Prostate gland (tissue), 2 donors: ENCODE results near the gene NUP210L.
"Not testable (repeated sequence)": the region's sequence is repeated elsewhere in the genome, so short reads cannot be mapped to it uniquely, and the experiment has no call there.

ENCODE experiments used
- CTCF ChIP-seq, 4 experiments: fragments of 200-600 bp in 2 of 4; fragments of 450-650 bp in 2 of 4; sonication (generic) in 2 of 4; IDR thresholded peaks; 1 replicate in 3 of 4; 2 replicates in 1 of 4; pipeline ENCODE4 v1.5.1; 2016 to 2019; ENCODE audit warnings: antibody characterized with exemption in 4 of 4, mild to moderate bottlenecking in 2 of 4, moderate library complexity in 2 of 4
- POLR2A ChIP-seq: fragments of 450-650 bp; IDR thresholded peaks from one replicate; pipeline ENCODE4 v1.6.1; 2016; ENCODE audit warnings: antibody characterized with exemption, mild to moderate bottlenecking
- POLR2AphosphoS5 ChIP-seq: sonication (generic); formaldehyde crosslinking; IDR thresholded peaks from one replicate; pipeline ENCODE4 v1.6.1; 2017; ENCODE audit warnings: antibody characterized with exemption

GRCh38 chr1:153979091-153979490 is 175.8 kb downstream of the NUP210L start:
- not testable (repeated sequence) for TF ChIP-seq CTCF (IDR thresholded peaks at IDR 0.05); POLR2A; POLR2AphosphoS5
